ENCODE results near the gene SERPINE3.

SERPINE3 gene

DNA sequence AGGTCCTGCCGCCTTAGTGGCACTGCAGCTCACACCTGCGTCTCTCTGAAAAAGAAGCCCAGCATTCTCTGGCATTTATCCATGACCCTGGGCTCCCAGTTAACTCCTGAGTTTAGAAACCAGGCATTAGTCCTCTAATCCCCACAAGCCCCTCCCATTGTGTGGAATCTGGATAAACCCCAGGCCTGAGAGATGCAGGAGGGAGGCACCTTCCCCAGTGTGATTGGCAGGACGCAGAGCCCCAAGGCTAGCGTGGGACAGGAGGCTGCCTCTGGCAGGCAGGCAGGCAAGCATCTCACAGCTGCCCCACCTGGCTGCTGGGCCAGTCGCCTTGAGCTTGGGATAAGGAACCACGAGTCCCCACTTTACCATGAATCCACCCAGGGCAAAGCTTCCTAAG is 11.0 kb upstream of the SERPINE3 start:
- no peak for DNase-seq (ENCODE audit: low read depth in 1 of 2, low spot score in 1 of 2)

DNA sequence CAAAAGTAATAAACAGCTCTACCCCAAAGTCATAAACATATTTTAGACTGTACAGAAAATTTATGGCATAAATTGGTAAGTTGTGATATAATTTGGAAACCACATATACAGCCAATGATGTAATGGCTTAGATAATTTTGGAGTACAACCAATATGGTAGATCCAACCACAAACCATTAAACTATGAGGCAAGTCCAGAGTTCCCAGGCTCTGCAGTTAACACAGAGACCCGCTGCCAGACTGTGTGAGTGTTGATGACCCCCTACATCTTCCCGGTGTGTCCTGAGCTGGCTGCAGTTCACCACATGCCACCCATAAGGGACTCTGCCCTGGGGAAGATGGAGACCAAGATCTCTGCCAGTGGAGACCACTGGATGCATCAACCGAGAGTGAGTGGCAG is 9.9 kb upstream of the SERPINE3 start:
- no peak for DNase-seq (ENCODE audit: low read depth in 1 of 2, low spot score in 1 of 2)

DNA sequence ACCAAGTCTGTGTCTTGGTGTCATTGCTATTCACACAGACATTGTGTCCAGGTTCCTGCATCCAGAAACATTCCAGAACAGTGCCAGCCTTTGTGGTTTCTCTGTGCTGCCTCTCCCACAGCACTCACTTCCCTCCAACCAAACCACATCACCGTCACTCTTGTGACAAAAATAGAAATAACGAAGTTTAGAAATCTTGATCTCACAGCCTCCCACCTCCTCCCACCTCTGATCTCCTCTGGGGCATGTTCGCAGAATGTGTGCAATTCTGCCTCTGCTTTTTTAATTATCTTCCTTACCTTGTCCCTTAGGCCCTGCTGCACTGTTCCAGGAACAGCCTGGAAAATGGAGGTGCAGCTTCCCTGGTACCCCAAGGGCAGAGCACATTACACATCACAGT is 8.7 kb upstream of the SERPINE3 start:
- no peak for DNase-seq (ENCODE audit: low read depth in 1 of 2, low spot score in 1 of 2)

DNA sequence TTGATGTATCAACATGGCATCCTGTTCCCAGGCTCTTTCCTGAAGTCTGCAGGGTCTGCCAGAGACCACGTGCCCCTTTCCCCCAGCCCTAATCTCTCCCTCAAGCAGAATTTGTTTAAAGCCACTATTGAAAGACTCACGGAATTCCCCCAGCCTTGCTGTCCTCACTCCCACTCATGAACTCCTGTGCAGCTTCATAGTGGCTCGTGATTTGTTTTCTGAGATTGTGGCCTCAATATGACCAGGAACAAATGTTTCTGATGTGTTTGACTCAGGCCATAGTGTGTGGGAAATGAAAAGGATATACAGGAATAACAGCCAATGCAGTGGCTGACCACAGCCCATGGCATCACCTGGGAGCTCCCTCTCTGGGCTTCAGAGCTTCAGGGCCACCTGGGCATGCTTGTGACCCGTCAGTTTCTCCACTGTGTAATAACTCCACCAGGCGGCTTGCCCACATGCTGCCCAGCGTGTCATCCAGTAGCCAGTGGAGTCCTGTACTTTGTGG is 8.1 kb upstream of the SERPINE3 start:
- DNase-seq (ENCODE audit: low read depth in 1 of 2, low spot score in 1 of 2): no peak

DNA sequence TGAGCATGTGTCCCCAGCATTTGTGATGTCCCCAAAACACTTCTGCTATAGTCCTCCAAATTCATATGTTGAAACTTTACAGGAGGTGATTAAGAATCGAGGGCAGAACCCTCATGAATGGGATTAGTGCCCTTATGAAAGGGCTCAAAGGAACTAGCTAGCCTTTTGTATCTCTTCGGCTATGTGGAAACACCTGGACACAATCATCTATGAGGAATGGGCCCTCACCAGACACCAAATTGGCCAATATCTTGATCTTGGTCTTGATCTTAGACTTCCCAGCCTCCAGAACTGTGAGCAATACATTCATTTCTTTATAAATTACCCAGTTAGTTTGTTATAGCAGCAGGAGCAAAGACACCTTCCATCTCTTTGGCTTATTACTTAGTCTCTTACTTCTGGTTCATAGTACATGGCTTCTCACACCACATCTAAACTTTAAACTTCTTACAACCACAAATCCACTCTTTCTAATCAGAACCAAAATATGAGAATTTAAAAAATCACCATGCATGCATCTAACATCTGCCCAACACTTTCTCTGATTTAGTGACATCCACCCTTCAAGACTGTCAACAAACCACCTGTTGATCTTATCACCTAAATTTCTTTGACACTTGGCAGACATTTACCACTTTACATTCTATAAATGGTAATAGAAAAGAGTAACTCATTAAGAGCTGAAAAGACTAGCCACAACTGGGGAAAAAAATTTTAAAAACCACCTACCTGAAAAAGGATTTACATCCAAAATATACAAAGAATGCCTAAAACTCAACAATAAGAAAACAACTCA is 6.7 kb upstream of the SERPINE3 start:
- no peak for DNase-seq (ENCODE audit: low read depth in 1 of 2, low spot score in 1 of 2)

DNA sequence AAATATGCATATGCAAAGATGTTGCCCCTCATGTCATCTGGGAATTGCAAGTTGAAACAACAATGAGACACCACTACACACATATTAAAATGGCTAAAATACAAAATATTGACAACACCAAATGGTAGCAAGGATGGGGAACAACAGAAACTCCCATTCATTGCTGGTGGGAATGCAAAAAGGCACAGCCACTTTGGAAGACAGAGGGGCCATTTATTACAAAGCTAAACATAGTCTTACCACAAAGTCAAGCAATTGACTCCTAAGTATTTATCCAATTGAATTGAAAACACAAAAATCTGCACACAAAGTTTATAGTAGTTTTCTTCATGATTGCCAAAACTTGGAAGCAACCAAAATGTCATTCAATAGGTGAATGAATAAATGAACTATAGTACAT is 6.1 kb upstream of the SERPINE3 start:
- no peak for DNase-seq (ENCODE audit: low read depth in 1 of 2, low spot score in 1 of 2)

DNA sequence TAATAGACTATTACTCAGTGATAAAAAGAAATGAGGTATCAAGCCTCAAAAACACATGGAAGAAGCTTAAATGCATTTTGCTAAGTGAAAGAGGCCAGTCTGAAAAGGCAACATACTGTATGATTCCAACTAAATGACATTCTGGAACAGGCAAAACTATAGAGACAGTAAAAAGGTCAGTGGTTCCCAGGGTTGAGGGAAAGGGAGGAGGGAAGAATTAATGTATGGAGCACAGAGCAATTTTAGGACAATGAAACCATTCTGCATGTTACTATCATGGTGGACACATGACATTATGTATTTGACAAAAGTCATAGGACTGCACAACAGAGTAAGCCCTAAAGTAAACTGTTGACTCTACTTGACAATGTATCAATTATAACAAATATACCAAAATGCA is 5.7 kb upstream of the SERPINE3 start:
- DNase-seq (ENCODE audit: low read depth in 1 of 2, low spot score in 1 of 2): no peak

DNA sequence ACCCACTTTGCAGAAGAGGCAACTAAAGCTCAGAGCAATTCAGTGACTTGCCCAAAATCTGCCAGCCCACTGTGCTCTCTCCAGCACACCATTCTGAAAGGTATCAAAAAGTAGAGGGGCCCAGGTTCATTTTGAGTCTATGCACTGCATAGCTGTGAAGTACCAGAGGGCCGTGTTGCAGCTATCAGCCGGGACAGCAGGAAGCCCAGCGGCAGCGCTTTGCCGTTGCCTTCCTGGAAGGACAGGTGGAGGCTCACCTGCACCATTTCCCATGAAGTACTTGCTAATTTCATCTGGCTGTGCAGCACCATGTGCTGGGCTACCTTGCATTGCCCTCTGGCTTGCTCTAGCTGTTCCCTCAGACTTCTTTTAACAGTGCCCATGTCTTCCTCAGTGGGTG is 2.7 kb upstream of the SERPINE3 start:
- DNase-seq (ENCODE audit: low read depth in 1 of 2, low spot score in 1 of 2): no peak

DNA sequence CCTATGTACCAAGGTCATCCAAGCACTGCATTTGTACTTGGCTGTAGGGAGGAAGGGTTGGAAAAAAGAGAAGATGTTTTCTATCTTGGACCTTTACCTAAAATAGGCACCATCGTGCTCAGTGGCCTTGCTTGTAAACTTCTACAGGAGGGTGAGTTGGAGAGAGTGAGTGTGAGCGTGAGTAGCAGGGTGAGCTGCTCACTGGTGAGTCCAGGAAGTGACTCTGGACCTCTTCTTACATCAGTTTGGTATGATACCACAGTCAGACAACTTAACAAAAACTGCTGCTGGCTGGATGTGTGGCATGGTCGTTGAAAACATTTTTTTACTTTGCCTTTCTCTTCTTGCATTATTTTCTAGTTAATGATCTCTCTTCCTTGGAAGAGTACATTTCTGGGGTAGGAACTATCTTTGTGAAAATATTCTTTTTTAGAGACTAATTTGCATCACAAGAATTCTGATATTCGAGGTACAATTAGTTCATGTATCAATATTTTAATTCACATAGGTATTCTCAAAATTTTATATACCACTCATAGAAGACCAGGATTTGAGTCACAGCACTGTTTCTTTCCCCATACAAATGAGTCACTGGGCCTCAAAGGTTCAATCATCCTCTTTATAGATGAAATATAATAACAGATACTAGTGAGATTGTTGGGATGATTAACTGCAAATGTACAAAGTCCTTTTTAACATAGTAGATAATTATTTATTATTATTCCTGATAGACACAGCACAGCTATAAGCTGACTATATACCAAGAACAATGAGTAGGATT is 651 bp downstream of the SERPINE3 start:
- DNase-seq (ENCODE audit: low read depth in 1 of 2, low spot score in 1 of 2): no peak

DNA sequence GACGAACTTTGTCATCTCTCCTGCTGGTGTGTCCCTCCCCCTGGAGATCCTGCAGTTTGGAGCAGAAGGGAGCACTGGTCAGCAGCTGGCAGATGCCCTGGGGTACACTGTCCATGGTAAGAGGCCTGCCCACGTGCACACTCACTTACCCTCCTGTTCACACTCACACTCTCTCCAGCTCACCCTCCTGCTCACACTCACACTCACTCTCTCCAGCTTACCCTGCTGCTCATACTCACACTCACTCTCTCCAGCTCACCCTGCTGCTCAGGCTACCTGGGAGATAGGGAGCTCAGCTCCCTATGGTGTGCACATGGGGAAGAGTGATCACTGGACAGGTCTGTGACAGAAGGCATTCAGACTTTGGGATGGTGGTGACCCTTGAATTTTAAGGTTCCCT is 1.7 kb downstream of the SERPINE3 start:
- DNase-seq (ENCODE audit: low read depth in 1 of 2, low spot score in 1 of 2): no peak

DNA sequence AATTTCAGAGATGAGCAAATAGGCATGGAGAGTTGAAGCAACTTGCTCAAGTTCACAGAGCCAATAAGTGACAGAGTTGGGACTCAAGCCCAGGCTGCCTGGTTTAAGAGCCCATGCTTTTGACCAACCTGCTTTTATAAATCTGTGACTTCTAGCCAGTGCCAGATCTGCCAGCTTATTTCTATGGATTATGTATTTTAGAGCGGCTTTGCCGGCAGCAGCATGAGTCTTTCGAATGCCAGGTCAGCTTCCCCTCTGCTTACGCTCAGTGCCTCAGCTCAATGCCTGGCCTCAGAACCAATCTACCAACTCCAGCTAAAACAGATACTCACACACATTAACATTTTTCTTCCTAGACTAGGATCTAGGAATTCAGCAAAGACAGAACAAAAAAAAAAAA is 2.3 kb downstream of the SERPINE3 start:
- DNase-seq (ENCODE audit: low read depth in 1 of 2, low spot score in 1 of 2): no peak

DNA sequence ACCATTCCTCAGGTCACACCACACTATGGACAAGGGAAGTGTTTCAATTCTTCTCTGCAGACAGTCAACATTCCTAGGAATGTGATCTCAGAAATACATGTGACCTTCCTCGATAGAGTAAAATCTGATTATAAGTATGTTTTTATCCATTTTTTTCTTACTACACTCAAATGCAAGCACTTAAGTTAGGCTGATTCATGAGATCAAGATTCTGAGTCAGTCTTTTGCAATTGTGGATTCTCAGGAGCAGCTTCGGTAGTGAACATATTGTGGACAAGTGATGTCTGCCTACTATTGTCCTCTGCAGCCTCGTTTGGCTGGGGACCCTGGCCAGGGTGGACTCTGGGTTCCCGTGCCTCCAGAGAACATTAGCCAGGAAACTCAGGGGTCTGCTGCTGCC is 3.2 kb downstream of the SERPINE3 start:
- DNase-seq (ENCODE audit: low read depth in 1 of 2, low spot score in 1 of 2): no peak

DNA sequence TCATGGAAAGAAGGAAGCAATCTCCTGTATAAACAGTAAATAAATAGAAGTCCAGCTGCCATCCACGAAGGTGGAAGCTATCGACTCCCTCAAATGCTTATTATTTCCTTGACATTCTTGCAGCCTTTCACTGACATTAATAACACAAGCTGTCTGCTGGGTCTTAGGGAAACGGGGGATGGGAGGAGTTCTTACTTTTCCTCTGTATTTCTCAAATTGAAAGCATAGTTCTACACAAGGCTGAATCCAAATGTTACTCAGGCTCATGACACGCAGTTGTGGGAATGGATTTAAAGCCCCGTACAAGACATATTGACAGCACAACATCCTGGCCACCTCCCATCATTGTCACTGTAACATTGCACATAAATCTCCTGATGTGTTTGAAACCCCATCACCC is 4.0 kb downstream of the SERPINE3 start:
- DNase-seq (ENCODE audit: low read depth in 1 of 2, low spot score in 1 of 2): no peak

DNA sequence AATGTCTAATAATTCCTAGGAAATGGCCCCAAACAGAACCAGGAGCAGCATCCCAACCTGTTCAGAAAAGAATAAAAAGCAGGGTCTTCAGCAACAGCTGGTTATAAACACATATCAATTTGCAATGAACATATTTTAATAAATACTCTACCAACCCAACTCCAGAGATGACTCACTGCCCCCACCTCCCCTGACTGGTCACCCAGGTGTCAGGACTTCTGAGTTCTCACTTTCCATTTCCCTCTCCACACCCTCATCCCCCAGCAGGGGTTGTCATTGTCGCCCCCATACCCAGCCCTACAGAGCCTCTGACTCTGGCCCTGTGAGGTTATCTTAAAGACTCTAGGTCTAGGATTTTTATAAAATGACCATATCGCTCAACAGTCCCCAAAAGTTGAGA is 6.9 kb downstream of the SERPINE3 start:
- no peak for DNase-seq (ENCODE audit: low read depth in 1 of 2, low spot score in 1 of 2)

DNA sequence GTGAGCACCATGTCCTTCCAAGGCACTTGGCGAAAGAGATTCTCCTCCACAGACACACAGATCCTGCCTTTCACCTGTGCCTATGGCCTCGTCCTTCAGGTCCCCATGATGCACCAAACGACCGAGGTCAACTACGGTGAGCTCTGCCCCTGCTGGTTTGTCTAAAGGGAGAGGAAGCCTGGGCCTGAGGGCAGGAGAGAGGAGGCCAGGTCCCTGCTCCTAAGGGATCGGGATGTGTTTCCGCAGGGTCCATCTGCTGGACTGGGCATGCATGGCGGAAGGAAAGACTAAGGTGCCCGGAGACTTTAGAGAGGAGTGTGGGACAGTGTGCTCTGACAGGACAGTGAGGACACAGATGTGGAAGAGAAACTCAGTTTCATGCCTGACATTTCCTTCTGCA is 7.6 kb downstream of the SERPINE3 start:
- DNase-seq (ENCODE audit: low read depth in 1 of 2, low spot score in 1 of 2): no peak

DNA sequence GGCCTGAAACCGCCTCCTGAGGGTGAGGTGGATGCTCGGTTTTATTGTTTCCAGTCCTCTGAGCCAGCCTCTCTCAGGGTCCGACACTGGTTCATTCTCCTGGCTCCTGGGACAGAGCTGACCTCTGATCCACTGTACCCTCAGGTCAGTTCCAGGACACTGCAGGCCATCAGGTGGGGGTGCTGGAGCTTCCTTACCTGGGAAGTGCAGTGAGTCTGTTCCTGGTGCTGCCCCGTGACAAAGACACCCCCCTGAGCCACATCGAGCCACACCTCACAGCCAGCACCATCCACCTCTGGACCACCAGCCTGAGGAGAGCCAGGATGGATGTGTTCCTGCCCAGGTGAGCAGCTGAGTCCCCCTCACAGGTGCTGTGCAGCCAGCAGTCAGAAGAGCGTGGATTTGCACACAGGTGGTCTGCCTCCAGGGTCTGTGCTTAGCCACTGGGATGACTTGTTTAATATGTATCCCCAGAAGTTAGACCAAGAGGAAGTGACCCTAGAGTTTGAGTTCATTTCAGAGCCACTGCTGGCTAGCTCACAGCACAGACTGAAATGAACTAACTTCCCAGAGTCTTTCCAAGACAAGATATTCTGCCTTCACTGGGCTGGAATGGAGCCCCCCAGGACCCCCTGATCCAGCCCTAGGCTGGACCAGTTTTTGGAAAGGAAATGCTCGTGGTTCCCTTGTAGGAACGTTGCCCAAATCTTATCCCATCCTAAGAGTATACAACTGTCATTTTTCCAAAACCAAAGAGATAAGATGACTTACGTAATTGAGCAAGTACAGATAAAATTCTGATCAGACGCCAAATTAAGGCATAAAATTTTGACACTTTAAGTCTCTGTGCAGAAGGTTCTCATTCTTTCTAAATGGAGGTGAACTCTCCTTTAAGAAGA is 8.8 kb downstream of the SERPINE3 start:
- no peak for DNase-seq (ENCODE audit: low read depth in 1 of 2, low spot score in 1 of 2)

DNA sequence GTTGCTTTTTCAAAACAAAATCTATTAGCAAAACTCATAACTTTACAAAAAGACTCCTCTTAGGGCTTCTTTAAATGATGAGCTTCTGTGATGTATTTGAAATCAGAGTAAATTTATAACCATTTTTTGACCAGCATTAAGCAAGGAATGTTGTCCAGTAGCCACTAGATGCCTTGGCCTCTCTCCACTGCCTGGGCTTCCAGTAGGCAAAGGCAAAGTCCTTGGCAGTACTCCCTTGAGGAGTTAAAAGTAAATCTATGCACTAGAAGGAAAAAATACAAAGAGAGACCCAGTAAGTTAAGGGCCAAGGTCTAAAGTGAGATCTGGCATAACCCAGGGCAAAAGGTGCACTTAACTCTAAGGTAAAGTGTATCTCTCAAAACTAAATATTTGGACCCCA is 9.5 kb downstream of the SERPINE3 start:
- no peak for DNase-seq (ENCODE audit: low read depth in 1 of 2, low spot score in 1 of 2)

DNA sequence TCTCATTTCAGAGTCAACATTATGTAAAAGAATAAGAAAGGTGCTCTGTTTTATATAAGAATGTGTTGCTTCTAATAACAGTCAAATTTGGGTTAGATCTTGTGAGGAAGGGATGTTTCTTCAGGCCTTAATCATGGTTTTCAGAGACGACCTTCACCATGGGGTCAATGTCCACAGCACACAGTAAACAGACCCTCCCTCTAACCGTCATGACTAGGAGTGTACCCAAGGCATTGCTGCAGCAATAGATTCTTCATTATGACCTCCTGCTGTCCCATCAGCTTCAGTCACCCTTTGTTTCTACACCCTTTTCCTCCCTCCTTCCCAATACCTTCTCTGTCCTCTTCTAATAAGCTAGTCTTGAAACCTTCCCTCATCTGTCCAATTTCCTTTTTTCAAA is 15.7 kb downstream of the SERPINE3 start:
- no peak for DNase-seq (ENCODE audit: low read depth in 1 of 2, low spot score in 1 of 2)

DNA sequence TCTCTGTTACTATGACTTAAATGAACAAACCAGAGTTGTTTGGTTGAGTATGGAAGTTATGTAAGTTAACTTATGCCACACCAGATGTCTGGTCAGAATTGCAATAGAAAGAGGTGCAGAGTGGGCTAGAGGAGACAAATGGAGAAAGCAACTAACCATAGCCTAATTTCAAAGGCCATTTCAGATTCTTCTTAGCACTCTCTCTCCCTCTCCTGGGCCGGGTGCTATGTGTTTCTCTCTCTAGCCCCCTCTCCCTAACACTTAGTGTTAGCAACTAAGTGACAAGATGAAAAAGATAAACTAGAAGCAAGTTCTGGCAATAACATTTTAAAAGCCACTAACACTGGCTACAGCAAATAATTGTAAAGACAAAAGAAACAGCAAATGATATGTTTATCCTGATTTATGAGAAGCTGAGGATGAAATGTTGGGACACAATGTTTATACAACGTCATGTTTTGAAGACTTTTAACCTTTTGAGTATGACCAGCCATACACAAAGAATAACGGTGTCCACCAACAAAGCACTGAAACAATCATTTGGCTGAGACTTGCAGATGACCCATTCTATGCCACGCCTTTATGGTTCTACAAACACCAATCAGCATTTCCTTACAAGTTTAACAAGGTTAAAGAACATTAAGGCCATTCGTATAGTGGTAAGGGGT is 18.6 kb downstream of the SERPINE3 start:
- no peak for DNase-seq (ENCODE audit: low read depth in 1 of 2, low spot score in 1 of 2)

DNA sequence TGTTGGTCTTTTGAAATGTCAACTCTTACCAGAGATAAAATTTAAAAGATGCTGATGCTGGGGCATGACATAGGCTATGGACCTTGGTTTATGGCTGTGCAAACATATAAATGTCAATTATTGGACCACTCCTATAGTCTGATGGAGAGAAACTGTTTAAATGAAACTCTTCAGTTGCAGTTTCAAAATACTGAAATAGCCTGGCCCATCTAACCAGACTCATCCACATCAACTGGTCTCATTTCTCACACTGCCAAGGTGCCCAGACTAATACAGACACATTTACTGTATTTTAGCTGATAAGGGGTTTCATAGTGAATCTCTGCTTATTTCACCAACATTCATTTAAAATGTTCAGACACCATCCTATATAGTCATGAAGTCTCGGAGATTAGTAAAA is 19.9 kb downstream of the SERPINE3 start:
- DNase-seq (ENCODE audit: low read depth in 1 of 2, low spot score in 1 of 2): no peak

DNA sequence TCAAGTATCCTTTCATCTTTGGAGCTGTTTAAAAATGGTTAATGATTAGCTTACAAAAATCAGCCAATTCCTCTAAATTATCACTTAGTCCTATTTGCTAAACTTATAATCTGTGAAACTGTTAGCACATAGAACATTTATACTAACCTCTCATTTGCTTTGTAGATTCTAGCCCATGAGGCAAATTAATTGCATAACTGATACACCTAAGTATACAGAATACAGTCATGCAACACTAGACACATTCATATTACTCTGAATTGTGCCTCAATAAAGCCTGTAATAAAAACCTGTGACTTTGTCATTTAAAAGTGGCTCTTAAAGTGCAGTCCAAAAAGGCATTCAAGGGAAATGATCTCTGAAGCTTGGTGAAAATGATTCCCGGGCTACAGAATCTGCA is 21.0 kb downstream of the SERPINE3 start:
- DNase-seq (ENCODE audit: low read depth in 1 of 2, low spot score in 1 of 2): no peak

Measured in stimulated activated CD4-positive, alpha-beta T cell treated with anti-CD3 and anti-CD28 coated beads, Interleukin-15, amount 100 ng/mL, for 1 hour (primary cell).